ENCODE data around the gene ZNF670. TPM values are rescaled to one million over a fixed set of nuclear protein-coding genes. Genes with fewer than 3 reads are reported as not detected.
"Not testable (repeated sequence)": the region's sequence is repeated elsewhere in the genome, so short reads cannot be mapped to it uniquely, and the experiment has no call there.

The ZNF670 gene
- 3.3 and 4.8 TPM in 2 replicates for total RNA-seq (2012; rRNA removed)

DNA sequence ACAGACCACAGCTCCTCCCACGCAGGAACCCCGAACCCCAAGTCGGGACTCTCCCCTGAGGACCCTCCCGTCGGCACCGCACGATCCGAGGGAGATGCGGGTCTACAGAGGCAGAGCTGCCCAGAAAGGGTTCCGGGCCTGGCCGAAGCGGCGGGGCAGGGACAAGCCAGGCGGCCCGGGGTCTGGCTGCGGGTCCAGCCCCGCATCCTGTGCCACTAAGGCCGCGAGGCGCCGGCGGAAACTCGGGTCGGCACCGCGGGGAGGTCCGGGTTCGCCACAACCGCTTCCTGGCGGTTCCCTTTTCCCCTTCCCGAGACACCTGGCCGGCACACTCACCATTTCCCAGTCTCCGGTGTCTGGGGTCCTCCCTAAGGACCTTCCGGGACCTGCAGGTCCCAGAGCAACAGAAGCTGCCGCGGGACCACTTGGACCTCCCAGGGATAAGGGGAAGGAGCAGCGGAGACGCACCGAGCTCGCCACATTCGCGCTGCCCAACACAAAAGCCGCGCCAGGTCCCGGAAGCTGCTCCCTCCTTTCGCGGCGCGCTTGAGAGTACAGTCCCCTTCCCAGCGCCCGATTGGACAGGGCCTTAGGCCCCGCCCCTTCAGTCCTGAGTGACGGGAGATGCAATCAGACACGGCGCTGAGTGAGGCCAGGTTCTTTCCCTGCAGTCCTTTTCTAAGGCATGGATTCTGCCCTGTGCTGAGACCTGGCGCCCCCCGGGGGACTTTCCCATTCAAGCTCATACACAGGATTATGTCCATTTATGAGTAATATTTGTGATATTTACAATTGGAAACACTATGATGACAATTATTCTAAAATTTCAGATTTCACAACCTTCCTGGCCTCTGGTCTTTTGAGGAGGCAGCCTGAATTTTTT lies at the start of gene ZNF670:
Gene ZNF670 (minus strand): TSS at position 554 of the 883 bp plus-strand sequence. CDS start 215 bp downstream, at position 339.
- Histone ChIP-seq H3K4me2 (ENCODE audit: low read length) (peak within 1 kb of the TSS; percentile 94), H3K36me3 (ENCODE audit: insufficient read depth, low read length) (no peaks in the 10 kb centered on the region), H3K4me1 (ENCODE audit: control insufficient read depth, insufficient read depth, low read length) (peaks cover 12% of the 10 kb centered on the region), H3K27me3 (ENCODE audit: control insufficient read depth, insufficient read depth, low read length) (no peaks in the 10 kb centered on the region), H3K9ac (ENCODE audit: low read depth, low read length) (peak within 1 kb of the TSS; percentile 90), H3K9me3 (replicated peaks; ENCODE audit: low read length) (no peaks in the 10 kb centered on the region), H3K4me3 (ENCODE audit: low read length) (peak within 1 kb of the TSS; percentile 92)

DNA sequence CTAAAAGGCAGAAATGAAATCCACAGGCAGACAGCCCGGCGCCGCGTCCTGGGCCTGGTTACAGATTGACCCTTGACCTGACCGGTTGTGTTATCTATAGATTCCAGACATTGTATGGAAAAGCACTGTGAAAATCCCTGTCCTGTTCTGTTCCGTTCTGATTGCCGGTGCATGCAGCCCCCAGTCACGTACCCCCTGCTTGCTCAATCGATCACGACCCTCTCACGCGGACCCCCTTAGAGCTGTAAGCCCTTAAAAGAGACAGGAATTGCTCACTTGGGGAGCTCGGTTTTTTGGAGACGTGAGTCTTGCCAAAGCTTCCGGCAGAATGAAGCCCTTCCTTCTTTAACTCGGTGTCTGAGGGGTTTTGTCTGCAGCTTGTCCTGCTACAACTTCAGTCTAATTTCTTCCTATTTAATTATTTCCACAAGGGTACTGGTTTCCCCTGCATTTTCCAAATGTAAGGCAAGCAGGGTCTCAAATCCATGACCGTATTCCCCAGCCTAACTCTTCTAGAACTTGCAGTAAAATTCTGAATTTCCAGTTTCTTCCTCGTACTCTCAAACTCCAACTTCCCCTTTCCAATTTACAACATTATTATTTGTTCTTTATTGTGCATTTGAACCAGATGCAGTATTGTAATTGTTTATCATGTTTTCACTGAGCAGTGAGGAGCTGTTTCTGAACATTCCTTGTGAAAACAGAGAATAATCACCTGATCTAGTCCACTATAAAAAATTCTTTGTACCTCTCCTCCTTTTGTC lies 49.1 kb upstream of the ZNF670 start:
- H3K9ac ChIP-seq (ENCODE audit: low read depth, low read length); H3K27me3 ChIP-seq (ENCODE audit: control insufficient read depth, insufficient read depth, low read length); H3K4me1 ChIP-seq (ENCODE audit: control insufficient read depth, insufficient read depth, low read length): not testable (repeated sequence)
- peak overlapping the region; percentile 74 for H3K4me2 ChIP-seq (ENCODE audit: low read length)
- H3K9me3 ChIP-seq (replicated peaks; ENCODE audit: low read length), result peaks cover 12% of the 10 kb centered on the region
- peaks cover 16% of the 10 kb centered on the region for H3K36me3 ChIP-seq (ENCODE audit: insufficient read depth, low read length)
- peak overlapping the region; percentile 52 for H3K4me3 ChIP-seq (ENCODE audit: low read length)

DNA sequence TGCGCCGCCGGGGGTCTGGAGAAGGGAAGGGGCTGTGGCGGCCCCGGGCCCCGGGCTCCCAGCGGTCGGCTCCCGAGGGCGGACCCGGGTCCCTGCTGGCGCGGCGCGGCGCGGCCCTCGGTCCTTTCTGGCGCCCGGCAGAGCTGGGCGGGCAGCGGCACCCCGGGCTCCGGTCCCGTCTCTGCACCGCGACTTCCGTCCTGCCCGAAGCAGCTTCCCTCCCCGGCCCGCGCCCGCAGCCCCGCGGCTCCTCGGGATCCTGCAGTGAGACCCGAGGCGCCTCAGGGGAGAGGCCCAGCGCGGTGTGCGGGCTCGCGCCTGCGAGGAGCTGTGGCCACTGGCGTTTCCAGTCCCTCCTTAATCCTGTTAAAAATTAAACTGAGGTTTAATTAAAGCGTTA lies 48.0 kb upstream of the ZNF670 start:
- H3K4me1 ChIP-seq (ENCODE audit: control insufficient read depth, insufficient read depth, low read length); H3K27me3 ChIP-seq (ENCODE audit: control insufficient read depth, insufficient read depth, low read length); H3K9me3 ChIP-seq (replicated peaks; ENCODE audit: low read length); H3K4me2 ChIP-seq (ENCODE audit: low read length); H3K9ac ChIP-seq (ENCODE audit: low read depth, low read length); H3K4me3 ChIP-seq (ENCODE audit: low read length): not testable (repeated sequence)
- H3K36me3 ChIP-seq (ENCODE audit: insufficient read depth, low read length), result peaks cover 12% of the 10 kb centered on the region

DNA sequence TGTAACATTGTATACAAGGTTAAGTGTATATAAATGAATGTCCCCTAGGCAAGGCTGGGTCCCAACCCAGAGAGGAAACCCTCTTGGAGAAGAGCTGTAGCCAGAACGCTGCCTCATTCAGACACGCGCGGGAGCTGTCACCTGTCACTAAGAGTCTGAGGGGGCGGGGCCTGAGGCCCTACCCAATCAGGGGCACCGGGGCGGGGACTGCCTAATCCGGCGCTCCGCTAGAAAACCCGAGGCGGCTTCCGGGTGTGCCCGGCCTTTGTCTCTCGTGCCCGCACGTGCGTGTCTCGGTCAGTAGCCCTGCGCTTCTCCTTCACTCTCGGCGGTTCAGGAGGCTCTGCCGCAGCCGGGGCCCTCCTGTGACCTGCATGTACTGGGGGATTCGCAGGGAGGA lies 47.6 kb upstream of the ZNF670 start:
- H3K36me3 ChIP-seq (ENCODE audit: insufficient read depth, low read length); H3K9ac ChIP-seq (ENCODE audit: low read depth, low read length); H3K4me3 ChIP-seq (ENCODE audit: low read length); H3K27me3 ChIP-seq (ENCODE audit: control insufficient read depth, insufficient read depth, low read length); H3K4me1 ChIP-seq (ENCODE audit: control insufficient read depth, insufficient read depth, low read length); H3K4me2 ChIP-seq (ENCODE audit: low read length); H3K9me3 ChIP-seq (replicated peaks; ENCODE audit: low read length): not testable (repeated sequence)

DNA sequence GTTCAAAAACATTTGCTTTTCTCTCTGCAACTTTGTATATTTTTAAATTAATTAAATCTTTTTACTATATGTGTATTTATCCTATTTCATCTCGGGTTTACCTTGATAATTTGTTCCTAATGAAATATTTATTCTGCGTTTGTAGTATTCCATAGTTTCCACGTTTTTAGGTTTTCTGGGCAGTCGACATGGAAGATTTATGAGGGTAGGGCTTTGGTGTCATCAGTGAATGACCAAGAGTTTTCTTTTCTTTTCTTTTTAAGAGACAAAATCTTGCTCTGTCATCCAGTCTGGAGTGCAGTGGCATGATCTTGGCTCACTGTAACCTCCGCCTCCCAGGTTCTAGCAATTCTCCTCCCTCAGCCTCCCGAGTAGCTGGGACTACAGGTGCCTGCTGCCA lies 42.8 kb upstream of the ZNF670 start:
- no peak overlapping the region for H3K4me3 ChIP-seq (ENCODE audit: low read length)
- H3K36me3 ChIP-seq (ENCODE audit: insufficient read depth, low read length), result no peaks in the 10 kb centered on the region
- no peaks in the 10 kb centered on the region for H3K27me3 ChIP-seq (ENCODE audit: control insufficient read depth, insufficient read depth, low read length)
- H3K9me3 ChIP-seq (replicated peaks; ENCODE audit: low read length), result no peaks in the 10 kb centered on the region
- no peak overlapping the region for H3K4me2 ChIP-seq (ENCODE audit: low read length)
- H3K4me1 ChIP-seq (ENCODE audit: control insufficient read depth, insufficient read depth, low read length), result no peaks in the 10 kb centered on the region
- H3K9ac ChIP-seq (ENCODE audit: low read depth, low read length), result no peak overlapping the region

DNA sequence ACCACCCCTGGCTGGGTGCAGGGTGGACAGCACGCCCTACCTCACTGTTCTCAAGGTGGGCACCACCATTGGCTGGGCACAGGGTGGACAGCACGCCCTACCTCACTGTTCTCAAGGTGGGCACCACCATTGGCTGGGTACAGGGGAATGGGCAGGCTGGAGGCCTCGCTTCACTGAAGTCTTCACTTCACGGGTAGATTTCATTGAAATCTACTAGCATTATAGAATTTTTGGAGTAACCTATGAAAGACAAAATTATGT lies 41.7 kb upstream of the ZNF670 start:
- H3K4me2 ChIP-seq (ENCODE audit: low read length); H3K9ac ChIP-seq (ENCODE audit: low read depth, low read length); H3K27me3 ChIP-seq (ENCODE audit: control insufficient read depth, insufficient read depth, low read length); H3K4me1 ChIP-seq (ENCODE audit: control insufficient read depth, insufficient read depth, low read length); H3K9me3 ChIP-seq (replicated peaks; ENCODE audit: low read length); H3K4me3 ChIP-seq (ENCODE audit: low read length); H3K36me3 ChIP-seq (ENCODE audit: insufficient read depth, low read length): not testable (repeated sequence)

DNA sequence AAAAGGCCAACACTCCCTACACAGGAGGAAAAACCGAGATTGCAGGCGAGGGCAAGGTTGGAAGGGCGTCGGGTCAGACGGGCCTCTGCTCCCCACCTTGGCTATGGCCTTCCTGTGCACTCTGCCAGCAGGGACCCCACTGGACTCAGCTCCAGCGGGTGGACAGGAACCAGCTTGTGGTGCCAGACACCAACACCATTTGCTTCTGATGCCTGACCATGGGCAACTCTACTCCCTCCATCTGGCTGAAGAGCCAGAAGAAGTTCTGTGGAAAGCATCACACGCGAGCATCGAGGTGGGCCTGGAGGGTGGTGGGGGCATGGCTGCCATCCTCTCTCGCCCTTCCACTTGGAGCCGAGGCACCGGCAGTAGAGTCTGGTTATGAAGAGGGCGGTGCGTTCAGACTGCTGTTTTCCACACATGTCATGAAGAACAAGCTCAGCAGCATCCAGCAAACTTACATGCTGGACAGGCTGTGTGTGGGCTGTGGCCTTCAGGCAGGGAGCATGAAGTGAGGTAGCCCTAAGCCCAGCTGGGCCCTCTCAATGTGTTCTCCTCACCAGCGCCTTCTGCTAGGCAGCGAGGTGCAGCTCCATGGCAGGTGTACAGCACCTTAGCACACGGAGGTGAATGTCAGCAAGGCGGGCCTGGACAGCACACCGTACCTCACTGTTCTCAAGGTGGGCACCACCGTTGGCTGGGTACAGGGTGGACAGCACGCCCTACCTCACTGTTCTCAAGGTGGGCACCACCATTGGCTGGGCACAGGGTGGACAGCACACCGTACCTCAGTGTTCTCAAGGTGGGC lies 41.2 kb upstream of the ZNF670 start:
- H3K9me3 ChIP-seq (replicated peaks; ENCODE audit: low read length), result no peaks in the 10 kb centered on the region

DNA sequence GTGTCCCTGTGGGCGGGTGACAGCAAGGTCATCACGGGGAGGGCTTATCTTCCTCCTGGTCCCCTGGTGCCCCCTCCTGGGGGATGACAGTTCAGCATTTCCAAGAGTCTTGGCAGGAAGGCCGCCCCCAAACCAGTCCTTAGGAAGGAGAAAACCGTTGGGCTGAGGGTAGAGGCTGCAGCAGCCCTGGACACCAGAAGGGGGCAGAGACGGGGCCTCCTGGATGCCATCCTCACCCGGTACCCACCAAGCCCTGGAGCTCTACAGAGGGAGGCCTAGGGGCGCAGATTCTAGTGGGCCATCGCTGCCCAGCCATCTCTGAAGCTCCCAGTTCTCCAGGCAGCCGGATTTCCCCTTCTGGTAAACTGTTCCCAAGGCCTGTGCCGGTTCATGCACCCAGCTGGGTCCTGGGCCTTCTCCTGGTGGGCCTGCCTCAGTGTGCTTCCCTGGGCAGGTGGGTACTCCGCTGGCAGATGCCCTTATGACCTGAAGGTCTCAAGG lies 40.4 kb upstream of the ZNF670 start:
- Histone ChIP-seq H3K4me1 (ENCODE audit: control insufficient read depth, insufficient read depth, low read length) (no peaks in the 10 kb centered on the region), H3K4me2 (ENCODE audit: low read length) (no peak overlapping the region), H3K27me3 (ENCODE audit: control insufficient read depth, insufficient read depth, low read length) (no peaks in the 10 kb centered on the region), H3K9me3 (replicated peaks; ENCODE audit: low read length) (no peaks in the 10 kb centered on the region), H3K9ac (ENCODE audit: low read depth, low read length) (no peak overlapping the region), H3K36me3 (ENCODE audit: insufficient read depth, low read length) (no peaks in the 10 kb centered on the region), H3K4me3 (ENCODE audit: low read length) (no peak overlapping the region)

More for the DNA sequence above, 41.2 kb upstream of the ZNF670 start:
- H3K27me3 ChIP-seq (ENCODE audit: control insufficient read depth, insufficient read depth, low read length), result no peaks in the 10 kb centered on the region
- no peak overlapping the region for H3K4me3 ChIP-seq (ENCODE audit: low read length)
- H3K9ac ChIP-seq (ENCODE audit: low read depth, low read length), result no peak overlapping the region
- H3K36me3 ChIP-seq (ENCODE audit: insufficient read depth, low read length), result no peaks in the 10 kb centered on the region
- no peaks in the 10 kb centered on the region for H3K4me1 ChIP-seq (ENCODE audit: control insufficient read depth, insufficient read depth, low read length)
- no peak overlapping the region for H3K4me2 ChIP-seq (ENCODE audit: low read length)

DNA sequence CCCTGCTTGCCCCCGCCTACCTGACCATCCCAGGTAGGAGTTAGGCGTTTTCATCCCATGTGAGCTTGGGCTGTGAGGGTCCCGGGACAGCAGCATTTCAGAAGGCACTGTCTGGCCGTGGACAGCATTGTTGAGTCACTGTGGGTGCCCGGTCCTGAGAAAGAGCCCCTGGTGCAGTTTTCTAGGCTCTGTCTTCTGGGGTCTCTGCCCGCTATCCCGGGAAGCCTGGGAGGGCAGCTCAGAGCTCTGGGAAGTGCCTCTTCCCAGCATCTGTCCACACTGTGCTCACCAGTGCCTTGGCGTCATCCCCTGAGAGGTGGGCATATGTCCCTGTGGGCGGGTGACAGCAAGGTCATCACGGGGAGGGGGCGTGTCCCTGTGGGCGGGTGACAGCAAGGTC lies 36.9 kb upstream of the ZNF670 start:
- H3K9ac ChIP-seq (ENCODE audit: low read depth, low read length), result no peak overlapping the region
- no peak overlapping the region for H3K4me2 ChIP-seq (ENCODE audit: low read length)
- no peaks in the 10 kb centered on the region for H3K9me3 ChIP-seq (replicated peaks; ENCODE audit: low read length)
- H3K27me3 ChIP-seq (ENCODE audit: control insufficient read depth, insufficient read depth, low read length), result no peaks in the 10 kb centered on the region
- H3K4me1 ChIP-seq (ENCODE audit: control insufficient read depth, insufficient read depth, low read length), result peaks cover 8% of the 10 kb centered on the region
- H3K4me3 ChIP-seq (ENCODE audit: low read length), result no peak overlapping the region
- H3K36me3 ChIP-seq (ENCODE audit: insufficient read depth, low read length), result no peaks in the 10 kb centered on the region

DNA sequence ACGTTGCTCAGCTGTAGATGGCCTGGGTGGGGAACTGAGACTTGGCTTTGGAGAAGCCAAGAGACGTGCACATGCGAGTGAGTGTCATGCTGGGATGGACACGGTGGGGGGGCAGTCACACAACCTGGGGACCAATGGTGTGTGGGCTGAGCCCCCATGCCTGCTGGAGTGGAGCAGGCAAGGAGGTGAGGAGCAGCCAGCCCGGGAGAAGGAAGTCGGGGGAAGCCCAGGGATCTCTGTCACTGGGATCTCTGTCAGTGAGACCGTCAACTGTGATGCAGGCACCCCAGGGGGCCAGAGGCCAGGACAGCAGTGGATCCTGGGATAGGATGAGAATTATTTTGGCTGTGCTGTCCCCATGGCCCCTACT lies 36.5 kb upstream of the ZNF670 start:
- H3K36me3 ChIP-seq (ENCODE audit: insufficient read depth, low read length), result no peaks in the 10 kb centered on the region
- no peaks in the 10 kb centered on the region for H3K9me3 ChIP-seq (replicated peaks; ENCODE audit: low read length)
- no peak overlapping the region for H3K4me2 ChIP-seq (ENCODE audit: low read length)
- no peaks in the 10 kb centered on the region for H3K27me3 ChIP-seq (ENCODE audit: control insufficient read depth, insufficient read depth, low read length)
- H3K9ac ChIP-seq (ENCODE audit: low read depth, low read length), result no peak overlapping the region
- peaks cover 8% of the 10 kb centered on the region for H3K4me1 ChIP-seq (ENCODE audit: control insufficient read depth, insufficient read depth, low read length)
- no peak overlapping the region for H3K4me3 ChIP-seq (ENCODE audit: low read length)

DNA sequence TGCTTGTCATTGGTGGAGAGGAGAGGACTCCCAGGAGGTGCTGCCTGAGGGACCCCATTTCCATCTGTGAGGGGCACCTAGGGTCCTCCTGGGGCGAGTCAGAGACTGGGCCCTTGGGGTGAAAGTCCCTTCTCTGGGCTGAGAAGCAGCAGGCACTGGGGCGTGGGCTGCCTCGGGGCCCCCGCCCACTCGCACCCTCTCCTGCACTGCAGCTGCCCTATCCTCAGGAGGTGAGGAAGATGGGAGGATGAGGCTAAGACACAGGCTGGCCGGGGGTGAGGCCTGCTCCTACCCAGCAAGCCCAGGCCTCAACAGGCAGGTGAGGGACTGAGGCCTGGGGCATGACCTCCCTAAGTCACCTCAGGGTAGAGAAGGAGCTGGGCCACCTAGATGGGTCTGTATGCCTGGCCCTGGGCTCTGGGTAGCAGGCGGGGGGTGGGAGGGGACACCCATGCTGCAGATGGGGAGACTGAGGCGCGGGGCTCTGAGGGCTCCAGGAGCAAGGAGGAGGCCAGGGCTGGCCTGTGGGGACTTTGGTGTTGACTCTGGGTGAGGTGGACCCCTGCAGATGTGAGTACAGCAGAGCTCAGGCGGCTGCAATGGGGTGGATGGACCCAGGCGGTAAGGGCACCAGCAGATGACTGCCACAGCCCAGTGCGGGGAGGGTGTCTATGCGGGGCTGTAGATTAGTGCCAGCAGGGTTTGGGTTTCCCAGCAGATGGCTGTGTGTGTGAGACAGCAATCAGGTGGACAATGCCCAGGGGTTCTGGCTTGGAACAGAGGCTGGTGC lies 35.9 kb upstream of the ZNF670 start:
- H3K4me3 ChIP-seq (ENCODE audit: low read length), result no peak overlapping the region
- no peaks in the 10 kb centered on the region for H3K36me3 ChIP-seq (ENCODE audit: insufficient read depth, low read length)
- H3K4me2 ChIP-seq (ENCODE audit: low read length), result no peak overlapping the region
- H3K4me1 ChIP-seq (ENCODE audit: control insufficient read depth, insufficient read depth, low read length), result peaks cover 8% of the 10 kb centered on the region
- H3K27me3 ChIP-seq (ENCODE audit: control insufficient read depth, insufficient read depth, low read length), result no peaks in the 10 kb centered on the region
- H3K9me3 ChIP-seq (replicated peaks; ENCODE audit: low read length), result no peaks in the 10 kb centered on the region
- H3K9ac ChIP-seq (ENCODE audit: low read depth, low read length), result no peak overlapping the region

All from skeletal muscle satellite cell (primary cell).